PC-3 (cell line): ENCODE results near the gene TACC2.

ENCODE experiments used
- CTCF ChIP-seq: fragments of 300-600 bp; sonication (generic); conservative IDR thresholded peaks from 2 replicates; pipeline ENCODE4 v1.5.1; 2017; ENCODE audit warnings: antibody characterized with exemption, low read depth, mild to moderate bottlenecking, low read length
- EZH2 ChIP-seq: fragments of 300-600 bp; sonication (generic); IDR thresholded peaks from one replicate; pipeline ENCODE4 v1.6.1; 2017; ENCODE audit warnings: antibody characterized with exemption, mild to moderate bottlenecking, low read length; ENCODE audit not compliant: unreplicated experiment
- EZH2phosphoT487 ChIP-seq: fragments of 300-600 bp; sonication (generic); IDR thresholded peaks from 2 replicates; pipeline ENCODE4 v1.6.1; 2018; ENCODE audit warnings: mild to moderate bottlenecking, antibody characterized with exemption, low read length, borderline replicate concordance

GRCh38 chr10:122001698-122002097 lies 12.7 kb downstream of the TACC2 start:
- TF ChIP-seq EZH2 (no peak), CTCF (no peak), EZH2phosphoT487 (no peak)
